Ovary (tissue), 3 donors: ENCODE data around the gene SETD1A.

Source experiments
- CTCF ChIP-seq, 3 donors: fragments of 450-650 bp in 2 of 3; fragments of 200-600 bp in 1 of 3; IDR thresholded peaks; one replicate each; pipeline versions ENCODE4 v1.5.1 to v1.8.0; 2016 to 2022; ENCODE audit warnings: antibody characterized with exemption in 3 of 3, mild to moderate bottlenecking in 1 of 3
- POLR2A ChIP-seq: fragments of 450-650 bp; IDR thresholded peaks from one replicate; pipeline ENCODE4 v1.6.1; 2017; ENCODE audit warnings: antibody characterized with exemption, mild to moderate bottlenecking, moderate library complexity
- donor health status: DM: no; HTN: no; CAD: no.

- TF ChIP-seq CTCF (IDR thresholded peaks at IDR 0.05) (no peak), POLR2A (no peak)
Observed at GRCh38 chr16:30910427-30911029, 47.0 kb upstream of the SETD1A start.
